HG03558 (cell line): ENCODE data around the gene TTLL11.

ENCODE experiments used
- ATAC-seq: cut with Tn5 transposase; IDR thresholded peaks from one replicate; pipeline ENCODE4 v1.9.1; 2021; ENCODE audit warnings: moderate number of reproducible peaks; ENCODE audit not compliant: unreplicated experiment; ENCODE audit errors: extremely low read depth

TTLL11 gene

DNA sequence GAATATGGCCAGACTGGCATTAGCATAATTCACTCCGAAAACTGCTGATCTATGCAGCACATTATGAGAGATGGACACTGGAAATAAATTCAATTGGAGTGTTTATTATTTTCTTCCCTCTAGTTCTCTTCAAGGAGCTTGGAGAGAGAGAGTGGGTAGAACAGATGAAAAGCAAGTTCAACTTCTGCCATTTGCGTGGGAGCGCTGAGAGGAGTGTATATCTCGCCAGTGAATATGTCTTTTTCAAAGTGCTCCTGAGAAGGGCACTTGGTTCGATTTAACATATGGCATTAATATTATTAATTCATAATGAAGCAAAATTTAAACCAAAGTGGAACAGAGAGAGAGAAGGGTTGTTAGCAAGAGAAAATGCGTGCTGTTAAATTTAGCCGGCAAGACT, 227.2 kb downstream of the TTLL11 start:
- no peak for ATAC-seq

DNA sequence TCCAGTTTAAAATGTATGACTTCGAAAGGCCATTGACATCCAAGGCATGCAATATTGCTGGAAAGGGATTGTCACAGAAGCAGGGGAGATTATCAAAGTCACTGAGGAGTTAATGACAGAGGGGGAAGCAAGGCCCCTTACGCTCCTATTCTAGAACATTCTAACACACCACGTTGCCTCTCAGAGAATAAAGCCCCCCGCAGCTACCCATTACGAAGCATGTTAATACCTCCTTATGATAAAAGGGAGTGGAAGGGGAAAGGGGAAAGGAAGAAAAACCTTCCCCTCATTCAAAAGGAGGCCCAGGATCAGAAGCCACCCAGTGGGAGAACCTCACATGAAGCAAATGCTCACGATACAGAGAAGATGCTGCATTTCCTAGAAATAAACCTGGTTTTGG, 228.0 kb downstream of the TTLL11 start:
- no peak for ATAC-seq

- ATAC-seq, result no peak
Observed at GRCh38 chr9:121863955-121864354, 229.2 kb downstream of the TTLL11 start.

DNA sequence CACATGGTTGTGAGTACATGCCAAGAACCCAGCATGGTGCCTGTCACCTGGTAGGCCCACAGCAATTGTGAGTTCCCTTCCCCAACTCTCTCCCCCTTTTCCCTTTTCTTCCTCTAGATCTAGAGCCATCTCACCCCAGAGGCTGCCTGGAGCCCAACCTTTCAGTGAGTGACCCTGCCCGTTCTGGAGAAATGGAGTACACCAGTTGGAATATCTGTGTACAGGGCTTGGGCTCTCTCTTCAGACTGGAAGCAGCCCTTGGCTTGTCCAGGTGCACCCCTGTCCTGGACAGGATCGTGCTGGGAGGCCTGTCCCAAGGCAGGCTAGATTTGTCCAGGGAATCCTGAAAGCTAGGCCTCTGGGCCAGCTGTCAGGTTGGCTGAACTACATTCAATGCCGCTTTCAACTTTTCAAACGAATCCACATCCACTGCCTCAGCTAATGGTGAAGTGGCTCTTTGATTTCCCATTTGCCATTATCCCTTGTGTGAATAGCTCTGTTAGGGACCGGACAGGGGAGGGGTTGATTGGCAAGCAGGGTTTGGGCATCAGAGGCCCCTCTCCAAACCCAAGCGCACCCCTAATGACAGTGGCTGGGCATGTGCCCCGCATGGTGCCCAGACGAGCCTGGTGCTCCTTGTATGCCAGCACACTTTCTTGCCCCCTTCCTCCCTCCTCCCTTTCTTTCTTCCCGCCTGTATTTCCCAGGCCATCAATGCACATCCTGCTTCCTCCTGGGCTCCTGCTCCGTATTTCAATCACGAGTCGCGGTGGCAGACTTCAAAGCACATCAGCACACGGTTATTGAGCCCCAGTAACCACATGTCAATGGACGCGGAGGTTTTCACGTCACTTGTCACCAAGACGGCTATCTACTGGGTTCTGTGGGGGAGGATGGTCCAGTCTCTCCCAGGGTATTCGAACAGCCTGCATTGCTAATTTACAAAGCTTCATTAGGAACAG, 230.5 kb downstream of the TTLL11 start:
- ATAC-seq, result no peak

DNA sequence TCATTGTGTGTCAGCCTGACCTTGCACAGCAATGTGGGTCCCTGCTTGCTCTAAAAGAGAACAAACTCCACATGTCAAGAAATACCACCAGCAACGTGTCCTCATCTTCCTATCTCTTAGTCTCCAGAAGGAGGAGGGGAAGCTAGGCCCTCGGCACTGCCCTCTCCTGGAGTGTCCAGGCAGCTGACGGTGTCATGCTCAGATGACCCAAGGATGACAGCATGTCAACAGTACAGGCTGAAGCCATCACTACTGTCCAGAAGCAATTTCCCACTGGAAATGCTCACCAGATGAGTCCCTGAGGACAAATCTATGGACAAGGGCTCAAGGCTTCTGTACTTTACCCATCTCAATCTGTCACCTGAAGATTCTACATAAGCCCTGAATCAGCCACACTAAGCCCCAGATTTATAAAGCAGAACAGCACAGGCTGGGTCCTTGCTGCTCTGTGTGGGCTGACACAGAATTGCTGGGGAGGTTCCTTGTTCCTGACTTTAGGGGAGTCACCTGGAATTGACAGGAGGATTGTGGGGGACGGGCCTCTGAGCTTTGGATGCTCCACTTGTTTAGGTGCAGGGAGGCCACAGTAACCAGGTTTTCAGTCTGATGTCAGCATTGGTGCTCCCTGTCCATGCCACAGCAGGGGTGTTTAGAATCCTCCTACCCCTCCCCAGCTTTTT, 231.5 kb downstream of the TTLL11 start:
- ATAC-seq, result no peak

- ATAC-seq, result no peak
Observed at GRCh38 chr9:121860744-121861143, 232.4 kb downstream of the TTLL11 start.

- no peak for ATAC-seq
Observed at GRCh38 chr9:121860213-121860612, 232.9 kb downstream of the TTLL11 start.

GRCh38 chr9:121859646-121860045, 233.5 kb downstream of the TTLL11 start:
- ATAC-seq, result no peak

DNA sequence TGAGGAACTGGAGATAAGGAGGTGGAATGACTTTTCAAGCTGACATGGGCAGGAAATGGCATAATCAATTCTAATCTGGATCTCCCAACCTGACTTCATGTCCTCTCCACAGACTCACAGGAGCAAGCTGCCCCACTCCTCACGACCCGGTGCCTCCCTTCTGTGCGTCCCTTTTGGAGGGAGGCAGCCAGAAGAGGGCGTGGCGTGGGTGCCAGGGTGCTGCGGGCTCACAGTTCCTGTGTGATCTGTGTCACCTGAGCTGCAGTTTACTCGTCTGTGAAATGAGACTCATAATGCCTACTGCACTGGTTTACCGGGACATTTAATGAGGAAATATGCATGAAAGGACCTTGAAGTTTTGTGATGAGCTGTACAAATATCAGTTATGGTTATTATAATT, 234.3 kb downstream of the TTLL11 start:
- no peak for ATAC-seq

DNA sequence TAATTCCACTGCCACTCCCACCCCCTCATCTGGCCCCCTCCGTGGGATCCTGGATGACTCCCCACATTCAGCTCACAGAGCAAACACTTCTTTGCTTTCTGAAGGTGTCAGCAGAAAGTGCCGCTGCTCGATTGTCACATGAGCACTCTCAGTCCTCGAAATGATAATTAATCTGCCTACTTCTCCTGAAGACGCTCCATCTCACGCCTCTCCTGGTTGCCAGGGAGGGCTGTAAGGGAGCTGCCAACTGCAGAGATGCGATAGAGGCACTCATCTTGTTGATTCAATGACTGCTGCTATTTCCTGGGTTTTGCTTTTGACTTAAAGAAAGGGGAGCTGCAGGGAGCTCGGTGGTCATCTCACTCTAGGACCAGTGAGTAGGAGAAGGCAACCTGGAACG, 235.2 kb downstream of the TTLL11 start:
- ATAC-seq, result no peak

DNA sequence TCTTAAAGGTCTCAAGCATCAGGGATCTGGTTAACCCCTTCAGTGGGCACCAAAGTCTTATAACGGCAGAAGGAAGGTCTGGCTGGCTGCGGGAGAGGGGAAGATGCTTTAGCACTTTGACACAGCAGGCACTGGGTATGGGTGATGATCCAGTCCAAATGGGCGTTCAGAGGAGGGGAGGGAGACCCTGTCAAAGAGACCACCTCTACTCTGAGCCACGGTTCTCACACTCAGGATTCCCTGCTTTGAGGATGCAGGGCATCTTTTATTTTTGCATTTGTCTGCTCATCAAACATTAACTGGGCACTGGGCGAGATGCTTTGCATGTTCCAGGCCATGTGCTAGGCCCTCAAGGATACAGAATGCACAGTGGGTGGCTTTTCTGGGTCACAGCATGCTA, 237.6 kb downstream of the TTLL11 start:
- ATAC-seq, result no peak

- no peak for ATAC-seq
Observed at GRCh38 chr9:121853617-121854395, 239.3 kb downstream of the TTLL11 start.

DNA sequence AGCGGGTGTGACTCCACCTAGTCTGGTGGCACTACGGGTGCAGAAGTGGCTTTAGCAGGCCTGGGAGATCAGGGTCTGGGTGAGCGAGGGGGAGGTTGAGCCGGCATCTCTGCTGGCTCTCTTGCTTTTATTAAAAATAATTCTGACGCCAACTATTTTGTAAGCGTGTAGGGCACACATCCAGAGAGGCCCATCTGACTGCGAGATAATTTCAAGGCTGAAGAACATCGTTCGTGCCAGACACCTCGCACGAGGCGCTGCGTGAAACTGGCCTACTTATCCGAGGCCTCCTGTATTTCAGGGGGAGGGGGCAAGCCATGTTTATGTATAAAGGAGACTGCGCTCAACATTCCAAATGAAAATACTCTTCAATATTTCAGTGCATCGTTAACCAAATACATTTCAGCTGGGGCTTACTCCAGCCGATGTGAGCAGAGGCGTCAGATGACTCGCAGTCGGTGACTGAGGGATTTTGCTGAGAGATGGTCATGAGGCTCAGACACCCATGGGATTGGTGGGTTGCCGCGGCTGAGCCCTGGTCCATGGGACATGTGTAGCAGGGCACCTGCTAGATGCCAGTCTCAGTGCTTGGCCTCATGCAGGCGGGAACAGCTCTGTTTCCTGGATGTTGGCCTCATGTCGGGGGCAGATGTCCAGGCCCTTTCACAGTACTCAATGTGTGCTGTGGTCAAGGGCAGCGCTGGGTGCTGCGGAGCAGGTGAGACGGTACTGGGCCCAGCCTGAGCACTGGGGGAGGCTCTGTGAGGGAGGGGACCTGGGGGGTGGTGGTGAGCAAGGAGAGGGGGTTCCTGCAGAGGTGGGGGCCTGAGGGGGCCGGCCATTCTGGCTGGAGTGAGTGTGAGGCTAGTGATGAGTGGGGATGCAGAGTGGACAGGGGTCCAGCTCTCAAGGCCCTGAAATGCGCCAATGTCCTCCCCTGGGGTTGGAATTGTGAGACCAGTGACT, 240.2 kb downstream of the TTLL11 start:
- no peak for ATAC-seq

DNA sequence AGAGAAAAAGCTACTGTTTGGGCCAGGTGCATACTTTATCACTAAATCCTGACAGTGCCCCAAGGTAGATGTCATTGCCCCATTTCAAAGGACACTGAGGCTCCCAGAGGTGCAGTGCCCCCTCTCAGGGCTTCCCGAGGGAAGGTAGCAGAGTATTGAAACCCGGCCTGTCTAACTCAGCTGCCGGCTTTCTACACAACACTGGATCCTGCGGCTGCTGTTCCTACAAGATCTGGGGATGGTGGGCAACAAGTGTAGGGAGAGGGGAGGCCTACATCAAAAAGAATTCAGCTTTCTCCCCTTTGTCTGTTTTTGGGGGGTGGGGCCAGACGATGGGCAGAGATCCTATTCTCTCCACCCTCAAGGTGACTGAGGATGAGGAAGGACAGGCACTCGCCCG, 240.9 kb downstream of the TTLL11 start:
- no peak for ATAC-seq

DNA sequence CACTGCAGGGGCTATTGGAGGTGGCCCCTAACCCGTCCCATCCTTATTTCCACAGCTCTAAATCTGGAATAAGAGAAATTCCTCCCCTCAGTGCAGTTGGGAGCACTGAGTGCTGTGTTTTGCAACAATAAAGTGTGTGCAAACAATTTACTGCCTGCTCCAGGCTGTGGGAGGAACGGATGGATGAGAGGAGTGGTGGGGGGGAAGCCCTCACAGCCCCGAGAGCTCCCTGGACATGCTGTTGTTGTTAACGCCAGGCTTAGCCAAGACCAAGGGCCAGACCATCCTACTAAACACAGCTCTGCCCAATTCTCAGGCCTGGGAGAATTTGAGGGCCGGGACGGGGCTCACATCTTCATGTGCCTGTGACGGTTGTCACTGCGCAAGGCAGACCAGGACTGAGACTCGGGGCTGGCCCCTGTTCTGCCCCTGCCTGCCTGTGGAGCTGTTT, 241.4 kb downstream of the TTLL11 start:
- ATAC-seq, result no peak

DNA sequence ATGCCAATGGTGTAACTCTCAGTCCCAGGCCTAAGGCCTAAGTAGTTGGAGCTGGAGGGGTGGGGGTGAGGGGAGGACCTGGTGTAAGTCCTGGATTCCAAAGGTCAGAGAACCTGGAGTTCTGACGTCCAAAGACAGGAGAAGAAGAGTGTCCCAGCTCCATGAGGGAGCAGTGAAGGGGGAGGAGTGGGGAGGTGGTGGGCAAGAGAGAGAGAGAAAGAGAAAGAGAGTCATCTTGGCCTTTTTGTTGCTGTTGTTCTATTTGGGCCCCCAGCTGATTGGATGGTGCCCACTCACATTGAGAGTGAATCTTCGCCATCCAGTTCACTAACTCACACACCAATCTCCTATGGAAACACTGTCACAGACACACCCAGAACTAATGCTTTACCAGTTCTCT, 242.7 kb downstream of the TTLL11 start:
- no peak for ATAC-seq

DNA sequence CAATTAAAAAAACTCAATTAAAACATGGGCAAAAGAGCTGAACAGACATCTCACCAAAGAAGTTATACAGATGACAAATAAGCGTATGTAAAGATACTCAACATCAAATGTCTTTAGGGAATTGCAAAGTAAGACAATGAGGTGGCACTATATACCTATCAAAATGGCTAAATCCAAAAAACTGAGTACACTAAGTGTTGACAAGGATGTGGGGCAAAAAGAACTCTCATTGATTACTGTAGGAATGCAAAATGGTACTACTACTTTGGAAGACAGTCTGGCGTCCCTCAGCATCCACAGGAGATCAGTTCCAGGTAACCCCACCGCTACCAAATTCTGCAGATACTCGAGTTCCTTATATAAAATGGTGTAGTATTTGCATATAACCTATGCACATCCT, 243.6 kb downstream of the TTLL11 start:
- ATAC-seq, result no peak

DNA sequence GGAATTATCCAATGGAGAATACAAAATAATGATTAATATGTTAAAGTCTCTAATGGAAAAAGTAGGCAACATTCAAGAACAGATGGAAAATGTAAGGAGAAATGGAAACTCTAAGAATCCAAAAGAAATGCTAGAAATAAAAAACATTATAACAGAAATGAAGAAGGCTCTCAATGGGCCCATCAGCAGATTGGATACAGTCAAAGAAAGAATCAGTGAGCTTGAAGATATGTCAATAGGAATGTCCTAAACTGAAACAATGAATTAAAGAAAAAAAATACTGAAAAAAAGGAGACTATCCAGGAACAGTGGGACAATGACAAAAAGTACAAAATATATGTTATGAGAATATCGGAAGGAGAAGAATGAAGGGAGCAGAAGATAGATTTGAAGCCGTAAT, 248.5 kb downstream of the TTLL11 start:
- ATAC-seq, result no peak

DNA sequence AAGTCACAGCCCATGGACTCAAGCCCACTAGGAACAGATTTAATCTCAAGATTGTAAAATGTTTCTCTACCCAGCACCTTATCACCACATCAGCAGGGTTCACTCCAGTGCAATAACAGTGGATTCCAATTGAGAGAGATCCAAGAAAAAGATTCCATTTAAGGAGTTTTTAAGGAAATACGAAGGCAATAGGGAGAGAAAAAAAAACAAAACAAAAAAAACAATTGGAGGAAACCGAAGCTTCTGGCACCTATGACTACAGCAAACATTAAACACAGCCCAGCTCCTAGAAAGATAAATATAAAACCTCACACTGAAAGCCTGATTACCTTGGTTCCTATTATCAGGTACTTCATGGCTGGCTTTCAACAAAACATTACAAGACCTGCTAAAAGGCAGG, 249.0 kb downstream of the TTLL11 start:
- ATAC-seq, result no peak

- no peak for ATAC-seq
Observed at GRCh38 chr9:121842612-121842978, 250.5 kb downstream of the TTLL11 start.
